Stimulated activated CD8-positive, alpha-beta memory T cell treated with anti-CD3 and anti-CD28 coated beads, Interleukin-4, amount 100 ng/mL, for 48 hours (primary cell): ENCODE results near the gene ZNF570.

Experiments used
- DNase-seq: peaks from one replicate; pipeline ENCODE4 v3.0.0-alpha.2; 2020

Gene ZNF570

DNA sequence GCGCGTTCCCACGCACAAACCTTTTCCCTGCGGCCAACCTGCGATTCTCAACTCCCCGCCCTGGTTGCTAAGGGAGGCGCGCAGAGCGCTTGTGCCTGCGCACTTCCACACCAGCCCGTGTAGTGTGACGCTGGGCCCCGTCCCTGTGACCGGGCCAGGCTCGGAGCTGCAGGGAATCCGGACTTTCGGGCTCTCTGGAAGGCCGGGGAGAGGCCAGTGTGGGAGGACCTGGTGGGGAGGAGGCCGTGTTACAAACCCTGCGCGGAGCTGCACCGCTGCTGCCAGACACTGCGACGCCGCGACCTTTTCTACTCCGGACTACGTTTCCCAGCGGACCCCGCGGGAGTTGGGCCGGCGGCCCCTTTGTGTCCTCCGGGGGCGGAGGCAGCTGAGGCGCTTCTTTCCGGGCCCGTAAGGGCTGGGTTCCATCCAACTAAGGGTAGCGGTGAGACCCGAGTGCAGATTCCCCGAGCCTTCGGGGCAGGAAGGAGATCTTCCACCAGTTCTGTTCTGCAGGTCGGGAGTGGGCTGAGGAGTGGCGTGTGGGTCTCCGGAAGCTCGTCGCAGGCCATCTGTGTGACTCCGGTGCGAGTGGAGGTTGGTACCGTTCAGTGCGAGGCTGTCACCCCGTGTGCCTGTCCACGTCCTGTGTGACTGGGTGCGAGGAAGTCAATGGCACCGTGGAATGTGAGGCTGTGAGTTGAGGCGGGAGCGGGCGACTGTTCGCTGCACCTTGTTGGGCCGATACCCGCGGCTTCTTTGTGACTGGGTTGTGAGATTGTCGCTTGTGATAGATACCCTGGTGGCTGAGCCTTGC lies at the start of gene ZNF570:
TSS of gene ZNF570 (plus strand) at position 396 of the 817 bp plus-strand sequence. CDS start 999 bp downstream, outside the sequence.
- peak; percentile 90 for DNase-seq

- no peak for DNase-seq
These were observed 16.5 kb upstream of the ZNF570 start for GRCh38 chr19:37452500-37453245.

GRCh38 chr19:37466277-37466797 lies 2.8 kb upstream of the ZNF570 start:
- DNase-seq: no peak

DNA sequence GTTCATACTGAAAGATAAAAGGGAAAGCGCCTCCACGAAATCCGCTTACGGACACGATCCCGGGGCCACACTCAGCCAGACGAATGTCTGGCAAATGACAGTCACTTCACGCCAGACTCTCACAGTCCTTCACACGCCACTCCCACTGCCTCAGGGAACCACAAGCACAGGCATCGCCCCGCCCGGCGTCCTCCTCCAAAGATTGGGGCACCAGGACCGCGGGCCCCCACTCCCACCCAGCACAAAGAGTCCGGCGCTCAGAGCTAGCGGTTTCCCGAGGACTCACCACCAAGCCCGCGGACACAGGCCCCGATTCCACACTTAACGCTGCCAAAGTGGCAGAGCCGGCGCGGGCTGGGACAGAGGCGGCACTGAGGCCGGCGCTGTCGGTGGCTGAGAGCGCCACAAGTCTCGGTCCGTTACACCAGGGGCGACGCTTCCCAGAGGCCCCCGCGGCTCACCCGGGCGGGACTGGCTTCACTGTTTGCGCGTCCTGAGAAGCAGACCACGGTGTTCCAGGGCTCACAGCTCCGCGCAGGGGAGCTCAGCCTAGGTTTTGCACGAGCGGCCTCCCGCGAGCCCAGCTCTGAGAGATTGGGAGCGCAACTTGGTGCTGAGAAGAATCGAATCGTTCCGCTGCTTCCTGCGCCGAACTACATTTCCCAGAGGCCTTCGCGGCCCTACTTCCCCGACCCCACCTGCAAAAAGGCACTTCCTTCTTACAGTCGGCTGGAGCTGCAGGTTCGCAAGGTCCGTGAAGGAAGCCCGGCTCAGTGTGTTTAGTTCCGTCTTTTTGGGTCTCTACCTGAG lies 2.2 kb upstream of the ZNF570 start, which contains the start of gene ZNF569:
TSS of gene ZNF569 (minus strand) at position 647 of the 810 bp plus-strand sequence. CDS start 22,523 bp downstream, outside the sequence.
- DNase-seq: peak; percentile 86

DNA sequence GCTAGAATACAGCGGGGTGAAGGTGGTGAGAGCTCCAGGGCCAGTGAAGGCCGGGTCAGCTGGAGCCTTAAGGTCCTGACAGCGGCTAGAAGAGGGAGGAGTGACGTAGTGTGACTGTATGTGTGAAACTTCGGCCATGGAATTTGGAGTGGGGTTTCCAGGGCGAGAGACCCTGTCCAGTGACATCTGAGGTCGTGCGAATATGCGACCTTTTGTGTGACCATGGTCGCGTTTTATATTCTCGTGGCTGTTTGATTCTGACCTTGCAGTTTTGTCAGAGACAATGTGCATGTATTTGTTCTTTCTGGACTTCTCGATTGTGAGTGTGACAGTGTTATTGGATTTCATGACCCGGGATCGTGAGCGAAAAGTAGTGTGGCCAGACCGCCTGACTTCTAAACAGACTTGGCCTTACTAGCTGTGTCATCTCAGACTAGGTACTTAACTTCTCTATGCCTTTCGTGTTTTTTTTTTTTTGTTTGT lies 1.5 kb upstream of the ZNF570 start:
- DNase-seq: no peak

- DNase-seq: no peak
These were observed 1.1 kb downstream of the ZNF570 start for GRCh38 chr19:37470216-37470615.

GRCh38 chr19:37472165-37472564 lies 3.0 kb downstream of the ZNF570 start:
- DNase-seq: no peak

DNA sequence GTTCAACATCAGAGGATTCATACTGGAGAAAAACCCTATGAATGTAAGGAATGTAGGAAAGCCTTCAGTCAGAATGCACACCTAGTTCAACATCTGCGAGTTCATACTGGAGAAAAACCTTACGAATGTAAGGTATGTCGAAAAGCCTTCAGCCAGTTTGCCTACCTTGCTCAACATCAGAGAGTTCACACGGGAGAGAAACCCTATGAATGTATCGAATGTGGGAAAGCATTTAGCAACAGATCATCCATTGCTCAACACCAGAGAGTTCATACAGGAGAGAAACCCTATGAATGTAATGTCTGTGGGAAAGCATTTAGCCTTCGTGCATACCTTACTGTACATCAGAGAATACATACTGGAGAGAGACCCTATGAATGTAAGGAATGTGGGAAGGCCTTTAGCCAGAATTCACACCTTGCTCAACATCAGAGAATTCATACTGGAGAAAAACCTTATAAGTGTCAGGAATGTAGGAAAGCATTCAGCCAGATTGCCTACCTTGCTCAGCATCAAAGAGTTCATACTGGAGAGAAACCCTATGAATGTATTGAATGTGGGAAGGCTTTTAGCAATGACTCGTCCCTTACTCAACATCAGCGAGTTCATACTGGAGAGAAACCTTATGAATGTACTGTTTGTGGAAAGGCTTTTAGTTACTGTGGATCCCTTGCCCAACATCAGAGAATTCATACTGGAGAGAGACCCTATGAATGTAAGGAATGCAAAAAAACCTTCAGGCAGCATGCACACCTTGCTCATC lies 15.4 kb downstream of the ZNF570 start:
- DNase-seq: no peak

DNA sequence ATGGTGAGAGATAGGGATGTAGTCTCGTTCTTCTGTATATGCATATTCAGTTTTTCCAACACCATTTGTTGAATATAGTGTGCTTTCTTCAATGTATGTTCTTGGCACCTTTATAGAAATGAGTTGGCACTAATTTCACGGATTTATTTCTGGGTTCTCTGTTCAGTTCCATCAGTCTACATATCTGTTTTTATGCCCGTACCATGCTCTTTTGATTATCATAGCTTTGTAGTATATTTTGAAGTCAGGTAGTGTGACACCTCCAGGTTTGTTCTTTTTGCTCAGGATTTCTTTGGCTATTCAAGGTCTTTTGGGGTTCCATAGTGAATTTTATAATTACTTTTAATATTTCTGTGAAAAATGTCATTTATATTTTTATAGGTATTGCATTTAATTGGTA lies 23.1 kb downstream of the ZNF570 start:
- no peak for DNase-seq

GRCh38 chr19:37505958-37506386 lies 36.8 kb downstream of the ZNF570 start:
- DNase-seq: no peak

DNA sequence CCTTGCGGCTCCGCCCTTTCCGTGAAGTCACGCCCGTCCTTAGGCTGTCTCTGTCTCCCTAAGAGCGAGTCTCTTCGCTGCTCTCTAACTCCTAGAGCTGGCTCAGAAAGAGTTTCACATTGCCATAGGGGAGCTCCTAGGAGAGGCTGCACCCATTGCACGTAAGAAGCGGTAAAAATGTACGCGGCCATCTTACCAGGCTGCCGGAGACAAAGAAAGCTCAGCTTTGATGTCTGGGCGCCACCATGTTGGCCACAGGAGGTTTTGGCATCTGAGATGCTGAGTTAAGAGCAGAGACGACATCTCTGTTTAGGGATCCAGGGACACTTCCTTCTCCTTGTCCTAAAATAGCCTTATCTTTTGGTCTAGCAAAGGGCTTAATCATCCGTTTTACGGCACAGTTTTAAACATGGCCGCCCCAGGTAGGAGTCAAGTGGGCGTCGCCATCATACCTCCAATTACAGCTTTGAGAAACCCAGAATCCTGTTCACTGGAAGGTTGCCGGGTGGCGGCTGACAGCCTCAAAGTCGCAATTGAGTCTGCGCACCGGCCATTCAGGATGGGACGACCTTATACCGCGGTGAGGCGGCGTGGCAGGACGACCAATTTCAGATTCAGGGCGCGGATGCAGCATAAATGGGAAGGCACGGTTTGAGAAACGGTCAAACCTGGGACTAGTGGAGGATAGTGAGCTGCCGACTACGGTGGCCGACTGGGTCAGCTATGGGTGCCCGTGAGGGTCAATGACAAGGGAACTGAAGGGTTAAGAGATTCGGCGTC lies 37.4 kb downstream of the ZNF570 start, which contains the start of gene ZNF793:
TSS of gene ZNF793 (plus strand) at position 553 of the 780 bp plus-strand sequence. CDS start 16,501 bp downstream, outside the sequence.
- peak; percentile 89 for DNase-seq

GRCh38 chr19:37507167-37507464 lies 38.0 kb downstream of the ZNF570 start:
- DNase-seq: no peak

GRCh38 chr19:37511186-37511585 lies 42.0 kb downstream of the ZNF570 start:
- no peak for DNase-seq

DNA sequence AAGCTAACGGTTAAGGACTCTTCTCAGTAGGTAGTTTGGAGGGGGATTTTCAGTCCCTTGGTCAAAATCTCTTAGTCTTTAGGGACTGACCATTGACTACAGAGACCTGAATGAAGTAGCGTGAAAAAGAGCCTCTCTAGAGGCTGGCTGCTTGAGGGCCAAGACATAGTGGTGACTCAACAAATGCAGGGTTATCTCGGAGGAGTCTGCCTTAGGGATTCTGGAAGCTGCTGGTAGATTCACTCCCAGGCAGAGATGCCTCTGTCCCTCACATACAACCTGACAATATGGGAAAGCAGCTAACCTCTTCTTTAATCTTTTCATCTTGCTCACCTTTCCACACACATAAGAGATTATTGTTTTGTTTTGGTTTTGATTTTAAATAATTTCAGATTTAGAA lies 42.7 kb downstream of the ZNF570 start:
- DNase-seq: no peak

DNA sequence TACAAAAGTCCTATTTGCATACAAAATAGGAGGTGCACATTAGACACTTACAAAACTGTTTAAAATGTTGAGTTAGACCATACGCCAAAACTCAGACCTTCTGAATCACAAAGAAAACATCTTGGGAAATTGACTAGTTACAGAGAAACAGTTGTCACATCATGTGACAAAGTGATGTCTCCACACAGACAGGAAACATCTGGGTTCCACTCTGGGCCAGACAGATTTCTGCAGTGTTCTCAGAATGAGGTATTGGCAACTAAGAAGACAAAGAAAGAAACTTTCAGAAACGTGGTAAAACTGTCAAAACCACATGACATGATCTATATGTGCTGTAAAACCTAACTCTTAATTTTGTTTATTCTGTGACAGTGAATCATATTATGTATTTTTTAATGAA lies 44.2 kb downstream of the ZNF570 start:
- DNase-seq: no peak

GRCh38 chr19:37519890-37520289 lies 50.7 kb downstream of the ZNF570 start:
- DNase-seq: no peak

DNA sequence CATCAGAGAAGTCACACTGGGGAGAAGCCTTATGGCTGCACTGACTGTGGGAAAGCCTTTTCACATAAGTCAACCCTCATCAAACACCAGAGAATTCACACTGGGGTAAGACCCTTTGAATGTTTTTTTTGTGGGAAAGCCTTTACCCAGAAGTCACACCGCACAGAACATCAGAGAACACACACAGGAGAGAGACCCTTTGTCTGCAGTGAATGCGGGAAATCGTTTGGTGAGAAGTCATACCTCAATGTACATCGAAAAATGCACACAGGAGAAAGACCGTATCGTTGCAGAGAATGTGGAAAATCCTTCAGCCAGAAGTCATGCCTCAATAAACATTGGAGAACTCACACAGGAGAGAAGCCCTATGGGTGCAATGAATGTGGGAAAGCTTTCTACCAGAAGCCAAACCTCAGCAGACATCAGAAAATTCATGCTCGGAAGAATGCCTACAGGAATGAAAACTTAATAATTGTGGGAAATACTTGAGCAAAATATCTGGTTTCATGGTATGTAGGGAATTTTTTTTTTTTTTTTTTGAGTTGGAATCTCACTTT lies 68.3 kb downstream of the ZNF570 start:
- DNase-seq: no peak
